Loucy (cell line): ENCODE data around the gene FAM90A1.
"Not testable (repeated sequence)": the region's sequence is repeated elsewhere in the genome, so short reads cannot be mapped to it uniquely, and the experiment has no call there.

ENCODE experiments used
- EZH2phosphoT487 ChIP-seq: fragments of 200-600 bp; IDR thresholded peaks from 2 replicates; pipeline ENCODE4 v1.6.1; 2018; ENCODE audit warnings: antibody characterized with exemption, mild to moderate bottlenecking, moderate library complexity, borderline replicate concordance
- TF ChIP-seq, protein P1 (sequence below): fragments of 200-600 bp; sonication (generic); conservative IDR thresholded peaks from 2 replicates; pipeline ENCODE4 v1.5.1; 2014; ENCODE audit warnings: mild to moderate bottlenecking, antibody characterized with exemption, low read length

DNA sequence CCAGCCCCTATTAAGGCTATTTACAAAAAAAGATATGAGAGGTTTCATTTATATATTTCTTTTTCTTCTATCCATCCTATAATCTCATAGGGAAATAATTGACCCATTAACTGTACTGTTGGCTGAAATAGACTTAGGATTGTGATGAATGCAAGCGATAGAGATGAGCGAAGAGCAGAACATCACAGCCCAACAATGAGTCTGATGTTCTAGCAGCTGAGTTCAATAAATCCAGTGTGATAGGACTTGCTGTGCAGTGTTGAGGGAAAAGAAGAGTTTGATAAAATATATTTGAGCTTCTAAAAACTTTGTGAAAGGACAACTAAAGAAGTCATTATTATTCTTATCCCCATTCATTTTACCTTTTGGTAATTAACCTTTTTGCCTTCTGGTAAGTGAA is 54.5 kb downstream of the FAM90A1 start:
- TF ChIP-seq, protein P1, sequence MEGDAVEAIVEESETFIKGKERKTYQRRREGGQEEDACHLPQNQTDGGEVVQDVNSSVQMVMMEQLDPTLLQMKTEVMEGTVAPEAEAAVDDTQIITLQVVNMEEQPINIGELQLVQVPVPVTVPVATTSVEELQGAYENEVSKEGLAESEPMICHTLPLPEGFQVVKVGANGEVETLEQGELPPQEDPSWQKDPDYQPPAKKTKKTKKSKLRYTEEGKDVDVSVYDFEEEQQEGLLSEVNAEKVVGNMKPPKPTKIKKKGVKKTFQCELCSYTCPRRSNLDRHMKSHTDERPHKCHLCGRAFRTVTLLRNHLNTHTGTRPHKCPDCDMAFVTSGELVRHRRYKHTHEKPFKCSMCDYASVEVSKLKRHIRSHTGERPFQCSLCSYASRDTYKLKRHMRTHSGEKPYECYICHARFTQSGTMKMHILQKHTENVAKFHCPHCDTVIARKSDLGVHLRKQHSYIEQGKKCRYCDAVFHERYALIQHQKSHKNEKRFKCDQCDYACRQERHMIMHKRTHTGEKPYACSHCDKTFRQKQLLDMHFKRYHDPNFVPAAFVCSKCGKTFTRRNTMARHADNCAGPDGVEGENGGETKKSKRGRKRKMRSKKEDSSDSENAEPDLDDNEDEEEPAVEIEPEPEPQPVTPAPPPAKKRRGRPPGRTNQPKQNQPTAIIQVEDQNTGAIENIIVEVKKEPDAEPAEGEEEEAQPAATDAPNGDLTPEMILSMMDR = not testable (repeated sequence)
- TF ChIP-seq EZH2phosphoT487 = not testable (repeated sequence)
